ENCODE data around the gene RSPO1.

- TF ChIP-seq CTCF (IDR thresholded peaks at IDR 0.05; ENCODE audit: low read length) (no peak), EZH2phosphoT487 (IDR thresholded peaks at IDR 0.05; ENCODE audit: low read length) (no peak)
Observed at GRCh38 chr1:37570528-37571334, 64.0 kb downstream of the RSPO1 start.

All from MM.1S (cell line).